Measurements from ENCODE around the gene PTPN22. TPM values are rescaled to one million over a fixed set of nuclear protein-coding genes. Genes with fewer than 3 reads are reported as not detected.

PTPN22 gene
- total RNA-seq, 1 experiment from 2014 or later, result not detected

- no peak for TF ChIP-seq FOXK1 (CRISPR knock-in tag; IDR thresholded peaks at IDR 0.05)
- TF ChIP-seq, protein P1, sequence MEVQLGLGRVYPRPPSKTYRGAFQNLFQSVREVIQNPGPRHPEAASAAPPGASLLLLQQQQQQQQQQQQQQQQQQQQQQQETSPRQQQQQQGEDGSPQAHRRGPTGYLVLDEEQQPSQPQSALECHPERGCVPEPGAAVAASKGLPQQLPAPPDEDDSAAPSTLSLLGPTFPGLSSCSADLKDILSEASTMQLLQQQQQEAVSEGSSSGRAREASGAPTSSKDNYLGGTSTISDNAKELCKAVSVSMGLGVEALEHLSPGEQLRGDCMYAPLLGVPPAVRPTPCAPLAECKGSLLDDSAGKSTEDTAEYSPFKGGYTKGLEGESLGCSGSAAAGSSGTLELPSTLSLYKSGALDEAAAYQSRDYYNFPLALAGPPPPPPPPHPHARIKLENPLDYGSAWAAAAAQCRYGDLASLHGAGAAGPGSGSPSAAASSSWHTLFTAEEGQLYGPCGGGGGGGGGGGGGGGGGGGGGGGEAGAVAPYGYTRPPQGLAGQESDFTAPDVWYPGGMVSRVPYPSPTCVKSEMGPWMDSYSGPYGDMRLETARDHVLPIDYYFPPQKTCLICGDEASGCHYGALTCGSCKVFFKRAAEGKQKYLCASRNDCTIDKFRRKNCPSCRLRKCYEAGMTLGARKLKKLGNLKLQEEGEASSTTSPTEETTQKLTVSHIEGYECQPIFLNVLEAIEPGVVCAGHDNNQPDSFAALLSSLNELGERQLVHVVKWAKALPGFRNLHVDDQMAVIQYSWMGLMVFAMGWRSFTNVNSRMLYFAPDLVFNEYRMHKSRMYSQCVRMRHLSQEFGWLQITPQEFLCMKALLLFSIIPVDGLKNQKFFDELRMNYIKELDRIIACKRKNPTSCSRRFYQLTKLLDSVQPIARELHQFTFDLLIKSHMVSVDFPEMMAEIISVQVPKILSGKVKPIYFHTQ (CRISPR knock-in tag; IDR thresholded peaks at IDR 0.05), result no peak
- TF ChIP-seq GABPB1 (CRISPR knock-in tag; IDR thresholded peaks at IDR 0.05), result no peak
- TF ChIP-seq ZNF317 (CRISPR knock-in tag; IDR thresholded peaks at IDR 0.05; ENCODE audit: borderline replicate concordance, low read depth), result no peak
- TF ChIP-seq ZNF423 (CRISPR knock-in tag; IDR thresholded peaks at IDR 0.05), result no peak
- TF ChIP-seq PREB (CRISPR knock-in tag; IDR thresholded peaks at IDR 0.05; ENCODE audit: borderline replicate concordance), result no peak
- no peak for TF ChIP-seq NFATC4 (CRISPR knock-in tag; IDR thresholded peaks at IDR 0.05)
- no peak for TF ChIP-seq ZNF121 (CRISPR knock-in tag; IDR thresholded peaks at IDR 0.05)
- TF ChIP-seq, protein P2, sequence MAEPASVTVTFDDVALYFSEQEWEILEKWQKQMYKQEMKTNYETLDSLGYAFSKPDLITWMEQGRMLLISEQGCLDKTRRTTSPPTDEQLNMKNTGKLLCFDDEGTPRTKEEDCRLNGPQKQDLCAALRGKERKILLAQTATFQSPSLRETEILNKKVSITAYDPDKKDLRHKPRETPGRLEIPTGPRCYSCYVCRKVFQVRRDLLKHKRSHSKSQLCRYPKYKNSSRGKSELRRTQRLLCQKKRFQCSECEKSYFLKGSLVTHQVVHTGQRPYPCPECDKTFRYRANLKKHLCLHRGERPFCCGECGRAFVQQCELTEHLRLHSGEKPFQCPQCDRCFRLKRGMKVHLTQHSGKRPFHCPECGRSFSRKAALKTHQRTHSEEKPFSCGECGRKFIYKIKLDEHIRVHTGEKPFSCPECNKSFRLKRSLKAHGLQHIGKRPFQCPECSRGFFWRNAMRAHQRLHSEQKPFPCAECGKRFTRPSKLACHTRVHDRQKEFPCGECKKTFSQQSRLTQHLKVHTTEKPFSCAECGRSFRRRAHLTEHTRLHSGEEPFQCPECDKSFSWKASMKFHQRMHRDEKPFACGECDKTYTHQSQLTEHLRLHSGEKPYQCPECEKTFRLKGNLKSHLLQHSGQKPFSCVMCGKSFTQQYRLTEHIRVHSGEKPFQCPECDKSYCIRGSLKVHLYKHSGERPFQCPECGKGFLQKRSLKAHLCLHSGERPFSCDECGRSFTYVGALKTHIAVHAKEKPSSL (CRISPR knock-in tag; conservative IDR thresholded peaks at IDR 0.05), result no peak
- no peak for TF ChIP-seq TP53 (CRISPR knock-in tag; IDR thresholded peaks at IDR 0.05)
- no peak for TF ChIP-seq ZBTB21 (CRISPR knock-in tag; IDR thresholded peaks at IDR 0.05; ENCODE audit: borderline replicate concordance)
- no peak for TF ChIP-seq PRRX2 (CRISPR knock-in tag; IDR thresholded peaks at IDR 0.05)
- no peak for TF ChIP-seq CREB1 (CRISPR knock-in tag; IDR thresholded peaks at IDR 0.05)
- TF ChIP-seq KAT7 (CRISPR knock-in tag; IDR thresholded peaks at IDR 0.05; ENCODE audit: borderline replicate concordance), result no peak
- no peak for TF ChIP-seq RELA (CRISPR knock-in tag; IDR thresholded peaks at IDR 0.05; ENCODE audit: borderline replicate concordance)
- no peak for TF ChIP-seq ZSCAN18 (CRISPR knock-in tag; IDR thresholded peaks at IDR 0.05)
- no peak for TF ChIP-seq SP1 (CRISPR knock-in tag; conservative IDR thresholded peaks at IDR 0.05)
- TF ChIP-seq, protein P3, sequence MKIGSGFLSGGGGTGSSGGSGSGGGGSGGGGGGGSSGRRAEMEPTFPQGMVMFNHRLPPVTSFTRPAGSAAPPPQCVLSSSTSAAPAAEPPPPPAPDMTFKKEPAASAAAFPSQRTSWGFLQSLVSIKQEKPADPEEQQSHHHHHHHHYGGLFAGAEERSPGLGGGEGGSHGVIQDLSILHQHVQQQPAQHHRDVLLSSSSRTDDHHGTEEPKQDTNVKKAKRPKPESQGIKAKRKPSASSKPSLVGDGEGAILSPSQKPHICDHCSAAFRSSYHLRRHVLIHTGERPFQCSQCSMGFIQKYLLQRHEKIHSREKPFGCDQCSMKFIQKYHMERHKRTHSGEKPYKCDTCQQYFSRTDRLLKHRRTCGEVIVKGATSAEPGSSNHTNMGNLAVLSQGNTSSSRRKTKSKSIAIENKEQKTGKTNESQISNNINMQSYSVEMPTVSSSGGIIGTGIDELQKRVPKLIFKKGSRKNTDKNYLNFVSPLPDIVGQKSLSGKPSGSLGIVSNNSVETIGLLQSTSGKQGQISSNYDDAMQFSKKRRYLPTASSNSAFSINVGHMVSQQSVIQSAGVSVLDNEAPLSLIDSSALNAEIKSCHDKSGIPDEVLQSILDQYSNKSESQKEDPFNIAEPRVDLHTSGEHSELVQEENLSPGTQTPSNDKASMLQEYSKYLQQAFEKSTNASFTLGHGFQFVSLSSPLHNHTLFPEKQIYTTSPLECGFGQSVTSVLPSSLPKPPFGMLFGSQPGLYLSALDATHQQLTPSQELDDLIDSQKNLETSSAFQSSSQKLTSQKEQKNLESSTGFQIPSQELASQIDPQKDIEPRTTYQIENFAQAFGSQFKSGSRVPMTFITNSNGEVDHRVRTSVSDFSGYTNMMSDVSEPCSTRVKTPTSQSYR (CRISPR knock-in tag; IDR thresholded peaks at IDR 0.05), result no peak
- no peak for TF ChIP-seq GTF2I (CRISPR knock-in tag; conservative IDR thresholded peaks at IDR 0.05)
- ChIA-PET POLR2A (no interaction called here), CTCF (no interaction called here)
- H3K27me3 Mint-ChIP-seq (ENCODE audit: low read depth), result no peaks in the 10 kb centered on the region
- H3K27ac Mint-ChIP-seq, result no peak overlapping the region
- peaks cover 18% of the 10 kb centered on the region for H3K4me1 Mint-ChIP-seq
- ATAC-seq, result no peak
- H3K36me3 Mint-ChIP-seq, result peaks cover 32% of the 10 kb centered on the region
- no peaks in the 10 kb centered on the region for H3K9me3 Mint-ChIP-seq
- DNase-seq (ENCODE audit: low spot score), result no peak
- no peak overlapping the region for H3K4me3 Mint-ChIP-seq
Measured at GRCh38 chr1:113793878-113794834, 77.4 kb downstream of the PTPN22 start.

All from WTC11 (cell line).